ENCODE results near the gene SLC5A1. TPM values are rescaled to one million over a fixed set of nuclear protein-coding genes. Genes with fewer than 3 reads are reported as not detected.

Gene SLC5A1
- polyA plus RNA-seq, 1 donor from 2014 or later, result not detected

GRCh38 chr22:31995807-31996206, 47.3 kb upstream of the SLC5A1 start:
- Histone ChIP-seq H3K4me2 (ENCODE audit: low read length) (no peak overlapping the region), H4K20me1 (ENCODE audit: insufficient read depth) (no peaks in the 10 kb centered on the region), H3K9me2 (ENCODE audit: insufficient read depth, low read length) (no peaks in the 10 kb centered on the region), H3K27me3 (ENCODE audit: insufficient read depth, low read depth, low read length) (no peaks in the 10 kb centered on the region), H3K9me3 (ENCODE audit: low read length) (no peaks in the 10 kb centered on the region), H3K36me3 (ENCODE audit: insufficient read depth, low read length) (no peaks in the 10 kb centered on the region), H3K27ac (ENCODE audit: low read length) (no peak overlapping the region), H3K79me2 (replicated peaks; ENCODE audit: insufficient read depth, low read length) (no peaks in the 10 kb centered on the region), H3F3A (ENCODE audit: insufficient read depth, low read length, poor library complexity, severe bottlenecking) (no peaks in the 10 kb centered on the region), H2AFZ (ENCODE audit: low read depth, low read length) (no peak overlapping the region), H3K4me3 (ENCODE audit: low read length) (no peak overlapping the region), H3K9ac (ENCODE audit: low read length) (no peak overlapping the region)
- no peak for TF ChIP-seq MXI1 (conservative IDR thresholded peaks at IDR 0.05; ENCODE audit: poor library complexity, severe bottlenecking)
- no peak for TF ChIP-seq EZH2 (IDR thresholded peaks at IDR 0.05; ENCODE audit: borderline replicate concordance, insufficient read depth, low read length, poor library complexity, severe bottlenecking)
- TF ChIP-seq TAF1 (IDR thresholded peaks at IDR 0.05; ENCODE audit: low read depth), result no peak
- TF ChIP-seq POLR2AphosphoS5 (IDR thresholded peaks at IDR 0.05), result no peak
- no peak for TF ChIP-seq EP300 (conservative IDR thresholded peaks at IDR 0.05; ENCODE audit: poor library complexity, severe bottlenecking)
- TF ChIP-seq REST (IDR thresholded peaks at IDR 0.05; ENCODE audit: borderline replicate concordance), result no peak
- no peak for TF ChIP-seq CTCF (IDR thresholded peaks at IDR 0.05; ENCODE audit: poor library complexity, severe bottlenecking)
- no peak for TF ChIP-seq RAD21 (conservative IDR thresholded peaks at IDR 0.05)
- TF ChIP-seq SMC3 (conservative IDR thresholded peaks at IDR 0.05; ENCODE audit: poor library complexity), result no peak

- Histone ChIP-seq H3K4me2 (ENCODE audit: low read length) (no peak overlapping the region), H3K79me2 (replicated peaks; ENCODE audit: insufficient read depth, low read length) (no peaks in the 10 kb centered on the region), H3K36me3 (ENCODE audit: insufficient read depth, low read length) (no peaks in the 10 kb centered on the region), H2AFZ (ENCODE audit: low read depth, low read length) (no peak overlapping the region), H3K9ac (ENCODE audit: low read length) (no peak overlapping the region), H3K4me3 (ENCODE audit: low read length) (no peak overlapping the region), H3K27me3 (ENCODE audit: insufficient read depth, low read depth, low read length) (no peaks in the 10 kb centered on the region), H3K9me3 (ENCODE audit: low read length) (no peaks in the 10 kb centered on the region), H3K9me2 (ENCODE audit: insufficient read depth, low read length) (no peaks in the 10 kb centered on the region), H3K27ac (ENCODE audit: low read length) (no peak overlapping the region), H4K20me1 (ENCODE audit: insufficient read depth) (no peaks in the 10 kb centered on the region), H3F3A (ENCODE audit: insufficient read depth, low read length, poor library complexity, severe bottlenecking) (no peaks in the 10 kb centered on the region)
- TF ChIP-seq EP300 (conservative IDR thresholded peaks at IDR 0.05; ENCODE audit: poor library complexity, severe bottlenecking), result no peak
- TF ChIP-seq RAD21 (conservative IDR thresholded peaks at IDR 0.05), result no peak
- TF ChIP-seq SMC3 (conservative IDR thresholded peaks at IDR 0.05; ENCODE audit: poor library complexity), result no peak
- no peak for TF ChIP-seq REST (IDR thresholded peaks at IDR 0.05; ENCODE audit: borderline replicate concordance)
- TF ChIP-seq POLR2AphosphoS5 (IDR thresholded peaks at IDR 0.05), result no peak
- TF ChIP-seq TAF1 (IDR thresholded peaks at IDR 0.05; ENCODE audit: low read depth), result no peak
- TF ChIP-seq MXI1 (conservative IDR thresholded peaks at IDR 0.05; ENCODE audit: poor library complexity, severe bottlenecking), result no peak
- no peak for TF ChIP-seq CTCF (IDR thresholded peaks at IDR 0.05; ENCODE audit: poor library complexity, severe bottlenecking)
- no peak for TF ChIP-seq EZH2 (IDR thresholded peaks at IDR 0.05; ENCODE audit: borderline replicate concordance, insufficient read depth, low read length, poor library complexity, severe bottlenecking)
Measured at GRCh38 chr22:31998784-31999385, 44.2 kb upstream of the SLC5A1 start.

Data from neural cell (in vitro differentiated cells).